NCI-H1048 (cell line): ENCODE results near the gene SLC39A12.

ENCODE experiments used
- DNase-seq: peaks from one replicate; lab custom pipeline; 2025; lab: John Stamatoyannopoulos, UW

Gene SLC39A12

DNA sequence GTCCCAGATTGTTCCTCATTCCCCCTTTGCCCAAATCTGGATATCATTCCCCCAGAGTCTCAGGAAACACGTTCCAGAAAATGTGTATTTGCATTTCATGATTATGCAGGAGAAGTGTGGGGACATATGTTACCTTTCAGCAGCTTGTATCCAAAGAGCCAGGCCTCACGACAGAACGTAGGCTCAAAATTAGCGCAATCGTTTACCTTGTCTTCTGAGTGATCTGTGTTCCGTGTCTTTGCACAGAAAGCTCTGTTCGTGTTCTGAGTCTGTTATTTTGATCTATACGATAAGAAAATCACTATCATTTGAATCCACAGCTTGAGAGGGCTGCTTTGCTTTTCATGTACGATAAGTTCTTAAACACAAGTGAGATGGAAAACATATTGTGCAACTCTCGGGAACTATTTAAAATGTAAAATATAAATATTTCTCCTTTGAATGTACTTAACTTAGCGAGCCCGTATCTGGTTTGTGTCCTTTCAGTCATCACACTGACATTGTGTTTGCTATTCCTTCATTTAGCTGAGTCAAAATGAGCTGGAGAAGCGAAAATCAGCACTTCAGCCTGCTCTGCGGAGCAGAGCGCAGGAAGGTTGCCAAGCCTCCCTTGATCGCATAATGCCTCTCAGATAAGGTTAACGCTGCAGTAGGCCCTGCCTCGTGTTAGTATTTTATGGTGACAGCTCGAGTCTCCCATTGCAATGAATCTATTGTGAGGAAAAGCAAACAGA lies 108.3 kb downstream of the SLC39A12 start:
- no peak for DNase-seq

DNA sequence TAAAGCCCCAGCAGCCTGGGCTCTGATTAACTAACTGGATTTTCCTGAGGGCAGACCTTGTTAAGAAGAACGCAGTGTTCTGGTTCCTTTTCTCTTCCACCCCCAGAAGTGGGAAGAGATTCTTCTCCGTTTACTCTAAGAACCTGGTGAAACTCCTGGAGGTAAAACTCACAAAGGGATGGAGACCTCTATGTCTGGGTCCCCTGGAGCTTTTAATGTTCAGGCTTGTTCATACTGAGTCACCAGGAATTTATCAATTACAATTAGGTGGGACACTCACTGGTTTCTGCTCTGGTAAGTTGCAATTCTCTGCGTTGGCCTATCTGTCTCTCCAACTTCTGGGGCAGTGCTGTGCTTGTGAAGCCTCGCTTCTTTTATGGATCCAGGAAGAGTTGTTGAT lies 115.2 kb downstream of the SLC39A12 start:
- DNase-seq: no peak

DNA sequence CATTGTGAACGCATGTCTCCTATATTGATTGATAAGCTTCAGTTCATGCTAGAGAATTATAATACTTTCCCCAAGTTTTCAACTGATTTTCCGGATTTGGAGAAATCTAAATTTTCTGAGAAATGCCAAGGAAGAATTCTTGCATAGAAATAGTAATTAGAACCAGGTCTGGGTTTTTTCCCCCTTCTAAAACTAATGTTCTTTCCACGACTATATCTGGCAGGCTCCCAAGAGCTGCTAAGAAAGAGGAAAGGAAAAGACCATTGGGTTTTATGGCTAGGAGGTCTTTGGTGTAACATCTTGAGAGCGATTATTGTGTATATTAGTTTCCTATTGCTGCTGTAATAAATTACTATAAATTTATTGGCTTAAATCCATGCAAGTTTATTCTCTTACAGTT lies 116.7 kb downstream of the SLC39A12 start:
- DNase-seq: no peak

DNA sequence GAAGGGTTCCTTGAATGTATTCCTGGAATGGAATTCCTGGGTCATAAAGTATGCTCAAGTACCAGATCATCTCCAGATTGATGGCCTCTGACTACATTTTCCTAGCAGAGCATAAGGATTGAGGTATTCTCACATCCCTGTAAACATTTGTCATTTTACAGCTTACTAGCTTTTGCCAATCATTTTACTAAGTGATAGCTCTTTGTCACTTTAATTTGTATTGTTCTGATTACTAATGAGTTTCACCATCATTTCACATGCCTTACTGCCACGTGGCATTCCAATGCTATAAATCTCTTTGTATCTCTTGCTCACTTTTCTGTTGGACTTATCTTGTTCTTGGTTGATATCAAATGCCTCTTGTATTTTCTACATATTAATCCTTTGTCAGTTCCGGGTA lies 119.9 kb downstream of the SLC39A12 start:
- DNase-seq: no peak

DNA sequence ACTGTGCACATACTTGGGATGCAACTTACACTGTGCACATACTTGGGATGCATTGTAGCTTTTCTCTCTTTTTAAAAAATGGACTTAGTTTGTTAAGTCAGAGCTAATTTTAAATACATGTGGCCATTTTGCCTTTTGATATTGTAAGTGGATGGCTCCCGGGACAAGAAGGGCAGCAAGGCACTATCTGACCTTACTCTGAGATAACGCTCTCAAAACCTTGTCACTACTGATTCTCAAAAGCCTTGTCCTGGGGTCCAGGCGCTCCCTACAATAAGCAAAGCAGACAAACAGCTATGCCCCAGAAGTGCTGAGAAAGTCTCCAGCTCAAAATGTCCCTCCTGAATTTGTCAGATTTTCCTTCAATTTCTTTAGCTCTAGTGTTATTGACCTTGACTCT lies 121.6 kb downstream of the SLC39A12 start:
- no peak for DNase-seq

DNA sequence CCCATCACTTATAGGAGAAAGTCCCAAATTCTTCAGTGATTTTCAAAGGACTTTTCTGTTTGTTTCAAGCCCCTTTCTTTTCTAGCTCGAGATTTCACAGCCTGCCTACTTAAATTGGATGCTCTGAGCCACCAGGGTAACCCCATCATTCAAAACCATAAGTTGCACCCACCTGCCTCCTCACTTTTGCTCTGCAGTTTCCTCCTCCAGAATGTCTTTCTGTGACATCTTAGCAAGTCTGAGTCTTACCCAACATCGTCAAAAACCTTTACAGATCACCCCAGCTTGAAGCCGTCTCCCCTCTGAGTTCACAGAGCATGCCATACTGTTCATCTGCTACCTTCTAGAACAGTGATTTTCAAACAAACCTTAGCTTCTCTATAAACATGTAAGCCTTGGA lies 124.2 kb downstream of the SLC39A12 start:
- no peak for DNase-seq

DNA sequence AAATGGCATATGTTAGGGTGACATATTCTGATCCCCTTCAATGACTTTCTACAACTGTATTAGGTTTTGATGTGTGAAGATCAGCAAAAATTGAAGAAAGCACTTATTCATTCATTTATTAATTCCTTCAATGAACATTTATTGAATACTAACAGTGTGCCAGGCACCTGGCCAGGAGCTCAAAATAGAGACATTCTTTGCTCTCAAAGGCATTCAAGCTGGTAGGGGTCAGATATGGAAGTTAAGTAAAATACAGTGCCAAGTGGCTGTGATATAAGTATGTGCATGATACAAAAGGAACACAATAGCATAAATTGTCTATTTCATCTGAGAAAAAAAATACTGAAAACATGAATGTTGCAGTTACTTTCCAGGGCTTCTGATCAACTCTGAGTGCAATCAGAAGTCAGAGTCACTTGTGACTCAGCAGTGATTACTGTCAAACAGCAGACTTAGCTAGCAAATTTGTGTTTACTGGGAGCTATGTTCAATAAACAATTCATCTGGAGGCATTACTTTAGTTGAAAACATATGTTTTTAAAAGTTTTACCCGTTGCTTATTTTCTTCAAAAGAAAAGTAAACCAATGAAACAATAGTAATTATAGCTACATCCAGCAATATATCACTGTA lies 128.1 kb downstream of the SLC39A12 start:
- DNase-seq: no peak

DNA sequence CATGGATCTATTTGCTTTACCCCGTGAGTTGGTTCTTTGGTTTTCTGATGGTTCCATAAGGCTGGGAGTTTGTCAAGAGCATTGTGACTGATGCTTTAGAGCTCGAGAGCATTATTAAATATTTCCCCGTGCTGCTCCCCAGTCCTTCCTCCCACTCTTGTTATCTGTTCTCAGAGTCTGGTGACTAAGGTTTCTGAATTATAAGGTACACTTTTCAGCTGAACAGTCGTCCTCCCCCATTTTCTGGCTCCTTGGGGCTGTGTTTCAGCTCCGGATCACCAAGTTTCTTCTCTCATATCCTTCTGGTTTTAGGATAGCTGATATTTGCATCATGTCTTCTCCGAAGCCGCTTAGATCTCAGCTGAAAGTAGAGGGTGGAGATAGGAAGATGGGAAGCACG lies 130.7 kb downstream of the SLC39A12 start:
- DNase-seq: no peak

DNA sequence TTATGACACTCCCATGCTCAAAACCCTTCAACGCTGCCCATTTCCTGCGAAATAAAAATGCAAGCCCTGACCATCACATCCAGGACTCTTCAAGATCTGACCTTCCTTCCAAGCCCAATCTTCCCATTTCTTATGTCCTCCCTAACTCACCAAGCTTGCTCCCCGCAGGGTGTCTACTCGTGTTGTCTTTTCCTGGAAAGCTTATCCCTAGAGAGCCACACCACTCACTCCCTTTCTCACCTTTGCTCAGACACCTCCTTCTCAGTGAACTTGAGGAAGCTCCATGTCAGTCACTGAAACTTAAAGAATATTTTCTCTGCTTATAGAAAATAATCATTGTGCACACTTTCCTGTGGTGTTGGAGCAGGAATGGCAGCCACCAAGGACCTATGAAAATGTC lies 134.1 kb downstream of the SLC39A12 start:
- no peak for DNase-seq

DNA sequence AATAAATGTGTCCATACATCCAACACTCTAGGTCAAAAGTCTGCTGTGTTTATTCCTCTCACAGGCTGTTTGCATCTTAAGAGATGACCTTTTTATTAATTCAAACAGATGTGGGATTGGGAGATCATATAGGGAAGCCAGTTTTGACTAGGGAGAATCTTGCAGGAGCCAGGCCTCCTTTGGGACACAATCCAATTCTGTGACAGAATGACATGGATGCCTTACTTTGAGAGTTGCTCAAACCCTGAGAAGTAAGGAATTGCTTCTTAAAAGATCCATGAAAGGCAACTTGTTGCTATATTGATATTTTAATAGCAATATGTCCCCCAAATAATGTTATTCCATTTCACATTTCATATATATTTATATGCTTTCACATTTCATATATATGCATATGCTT lies 135.0 kb downstream of the SLC39A12 start:
- DNase-seq: no peak

DNA sequence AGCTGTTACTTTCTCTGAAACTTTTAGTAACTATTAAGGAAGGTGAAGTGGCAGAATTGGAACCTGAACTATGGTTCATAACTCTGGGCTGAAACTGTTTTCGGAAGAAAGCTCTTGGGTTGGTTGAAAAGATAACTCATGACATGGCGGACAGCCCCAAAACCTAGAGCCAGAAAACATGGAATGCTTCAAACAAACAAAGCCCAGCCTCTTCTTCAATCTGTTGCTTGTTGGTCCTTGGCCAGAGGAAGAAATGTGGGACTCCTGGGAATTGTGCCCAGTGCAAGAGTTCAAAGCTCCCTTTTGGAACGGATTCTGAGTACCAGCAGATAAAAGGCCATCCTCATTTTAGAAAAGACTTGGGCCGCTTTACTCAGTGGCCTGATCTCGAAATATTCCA lies 135.6 kb downstream of the SLC39A12 start:
- no peak for DNase-seq
